Measurements from ENCODE around the gene MYO9B. TPM values are rescaled to one million over a fixed set of nuclear protein-coding genes. Genes with fewer than 3 reads are reported as not detected.
A peak's percentile ranks its signal among the peaks of the same experiment; 100 is the strongest.
"Not testable (repeated sequence)": the region's sequence is repeated elsewhere in the genome, so short reads cannot be mapped to it uniquely, and the experiment has no call there.

Gene MYO9B
- total RNA-seq, 2 experiments from 2014 or later, result 84.3 to 86.9 TPM

GRCh38 chr19:17178291-17178690 lies 102.7 kb downstream of the MYO9B start:
- no peak overlapping the region for H3K4me3 Mint-ChIP-seq
- peaks cover 12% of the 10 kb centered on the region for H3K36me3 Mint-ChIP-seq
- peaks cover 6% of the 10 kb centered on the region for H3K4me1 Mint-ChIP-seq
- DNase-seq, result no peak
- no peaks in the 10 kb centered on the region for H3K27me3 Mint-ChIP-seq
- no peaks in the 10 kb centered on the region for H3K9me3 Mint-ChIP-seq
- H3K27ac Mint-ChIP-seq, result no peak overlapping the region

GRCh38 chr19:17180997-17181702 lies 105.6 kb downstream of the MYO9B start:
- Mint-ChIP-seq H3K27ac (peak overlapping the region; percentile 63), H3K9me3 (no peaks in the 10 kb centered on the region), H3K4me3 (no peak overlapping the region), H3K36me3 (peaks cover 17% of the 10 kb centered on the region), H3K27me3 (no peaks in the 10 kb centered on the region), H3K4me1 (peaks cover 19% of the 10 kb centered on the region)
- DNase-seq, result no peak

- H3K36me3 Mint-ChIP-seq, result peaks cover 18% of the 10 kb centered on the region
- DNase-seq, result peak; percentile 44
- H3K4me3 Mint-ChIP-seq, result peak overlapping the region; percentile 83
- H3K27me3 Mint-ChIP-seq, result no peaks in the 10 kb centered on the region
- no peaks in the 10 kb centered on the region for H3K9me3 Mint-ChIP-seq
- H3K27ac Mint-ChIP-seq, result peak overlapping the region; percentile 99
- peaks cover 19% of the 10 kb centered on the region for H3K4me1 Mint-ChIP-seq
Measured at GRCh38 chr19:17183271-17183761, 107.7 kb downstream of the MYO9B start.

GRCh38 chr19:17183858-17184321 lies 108.3 kb downstream of the MYO9B start:
- H3K9me3 Mint-ChIP-seq, result no peaks in the 10 kb centered on the region
- no peaks in the 10 kb centered on the region for H3K27me3 Mint-ChIP-seq
- H3K4me3 Mint-ChIP-seq, result peak overlapping the region; percentile 83
- DNase-seq, result peak; percentile 15
- peak overlapping the region; percentile 99 for H3K27ac Mint-ChIP-seq
- H3K4me1 Mint-ChIP-seq, result peaks cover 19% of the 10 kb centered on the region
- H3K36me3 Mint-ChIP-seq, result peaks cover 20% of the 10 kb centered on the region

- no peaks in the 10 kb centered on the region for H3K9me3 Mint-ChIP-seq
- H3K36me3 Mint-ChIP-seq, result peaks cover 20% of the 10 kb centered on the region
- H3K27ac Mint-ChIP-seq, result peak overlapping the region; percentile 99
- H3K4me1 Mint-ChIP-seq, result peaks cover 19% of the 10 kb centered on the region
- DNase-seq, result peak; percentile 44
- no peaks in the 10 kb centered on the region for H3K27me3 Mint-ChIP-seq
- H3K4me3 Mint-ChIP-seq, result peak overlapping the region; percentile 83
Measured at GRCh38 chr19:17184371-17184841, 108.8 kb downstream of the MYO9B start.

- H3K4me3 Mint-ChIP-seq, result no peak overlapping the region
- H3K27ac Mint-ChIP-seq, result no peak overlapping the region
- peaks cover 19% of the 10 kb centered on the region for H3K4me1 Mint-ChIP-seq
- no peaks in the 10 kb centered on the region for H3K9me3 Mint-ChIP-seq
- no peak for DNase-seq
- peaks cover 20% of the 10 kb centered on the region for H3K36me3 Mint-ChIP-seq
- no peaks in the 10 kb centered on the region for H3K27me3 Mint-ChIP-seq
Measured at GRCh38 chr19:17185590-17185989, 110.0 kb downstream of the MYO9B start.

GRCh38 chr19:17191736-17192135 lies 116.2 kb downstream of the MYO9B start:
- H3K36me3 Mint-ChIP-seq, result peaks cover 15% of the 10 kb centered on the region
- H3K4me3 Mint-ChIP-seq, H3K27me3 Mint-ChIP-seq, DNase-seq, H3K27ac Mint-ChIP-seq, H3K4me1 Mint-ChIP-seq, H3K9me3 Mint-ChIP-seq: not testable (repeated sequence)

GRCh38 chr19:17192751-17193150 lies 117.2 kb downstream of the MYO9B start:
- Mint-ChIP-seq H3K9me3 (no peaks in the 10 kb centered on the region), H3K27me3 (no peaks in the 10 kb centered on the region), H3K4me3 (no peak overlapping the region), H3K27ac (no peak overlapping the region), H3K4me1 (no peaks in the 10 kb centered on the region), H3K36me3 (peaks cover 18% of the 10 kb centered on the region)
- no peak for DNase-seq

GRCh38 chr19:17194608-17195007 lies 119.0 kb downstream of the MYO9B start:
- Mint-ChIP-seq H3K4me1 (no peaks in the 10 kb centered on the region), H3K4me3 (no peak overlapping the region), H3K27me3 (no peaks in the 10 kb centered on the region), H3K9me3 (no peaks in the 10 kb centered on the region), H3K36me3 (peaks cover 25% of the 10 kb centered on the region), H3K27ac (no peak overlapping the region)
- DNase-seq, result no peak

- Mint-ChIP-seq H3K4me1 (no peaks in the 10 kb centered on the region), H3K27ac (no peak overlapping the region), H3K27me3 (no peaks in the 10 kb centered on the region), H3K36me3 (peaks cover 25% of the 10 kb centered on the region), H3K9me3 (no peaks in the 10 kb centered on the region), H3K4me3 (no peak overlapping the region)
- no peak for DNase-seq
Measured at GRCh38 chr19:17195106-17195505, 119.5 kb downstream of the MYO9B start.

- Mint-ChIP-seq H3K36me3 (peaks cover 21% of the 10 kb centered on the region), H3K27me3 (no peaks in the 10 kb centered on the region), H3K4me1 (no peaks in the 10 kb centered on the region), H3K9me3 (no peaks in the 10 kb centered on the region), H3K27ac (no peak overlapping the region), H3K4me3 (no peak overlapping the region)
- no peak for DNase-seq
Measured at GRCh38 chr19:17196610-17197009, 121.0 kb downstream of the MYO9B start.

GRCh38 chr19:17197666-17198065 lies 122.1 kb downstream of the MYO9B start:
- Mint-ChIP-seq H3K9me3 (no peaks in the 10 kb centered on the region), H3K36me3 (peaks cover 31% of the 10 kb centered on the region)

GRCh38 chr19:17200408-17201079 lies 125.0 kb downstream of the MYO9B start:
- H3K27me3 Mint-ChIP-seq, result no peaks in the 10 kb centered on the region
- no peak overlapping the region for H3K27ac Mint-ChIP-seq
- no peaks in the 10 kb centered on the region for H3K9me3 Mint-ChIP-seq
- no peak overlapping the region for H3K4me3 Mint-ChIP-seq
- H3K4me1 Mint-ChIP-seq, result no peaks in the 10 kb centered on the region
- no peak for DNase-seq
- H3K36me3 Mint-ChIP-seq, result peaks cover 37% of the 10 kb centered on the region

More at GRCh38 chr19:17197666-17198065, 122.1 kb downstream of the MYO9B start:
- no peak overlapping the region for H3K4me3 Mint-ChIP-seq
- H3K27ac Mint-ChIP-seq, result no peak overlapping the region
- no peaks in the 10 kb centered on the region for H3K27me3 Mint-ChIP-seq
- H3K4me1 Mint-ChIP-seq, result no peaks in the 10 kb centered on the region
- DNase-seq, result no peak

- Mint-ChIP-seq H3K4me3 (no peak overlapping the region), H3K27me3 (no peaks in the 10 kb centered on the region), H3K4me1 (no peaks in the 10 kb centered on the region), H3K9me3 (no peaks in the 10 kb centered on the region), H3K27ac (peak overlapping the region; percentile 31), H3K36me3 (peaks cover 36% of the 10 kb centered on the region)
- peak; percentile 20 for DNase-seq
Measured at GRCh38 chr19:17202249-17202648, 126.7 kb downstream of the MYO9B start.

- no peaks in the 10 kb centered on the region for H3K9me3 Mint-ChIP-seq
- H3K4me1 Mint-ChIP-seq, result no peaks in the 10 kb centered on the region
- DNase-seq, result no peak
- H3K36me3 Mint-ChIP-seq, result peaks cover 33% of the 10 kb centered on the region
- H3K27ac Mint-ChIP-seq, result no peak overlapping the region
- H3K4me3 Mint-ChIP-seq, result no peak overlapping the region
- no peaks in the 10 kb centered on the region for H3K27me3 Mint-ChIP-seq
Measured at GRCh38 chr19:17202713-17203112, 127.1 kb downstream of the MYO9B start.
